Transverse colon (tissue), 4 donors: ENCODE measurements around the gene OTUB2. TPM values are rescaled to one million over a fixed set of nuclear protein-coding genes. Genes with fewer than 3 reads are reported as not detected.

ENCODE experiments used
- DNase-seq: peaks from one replicate; pipeline ENCODE4 v3.0.0-alpha.2; 2019
- H3K27ac ChIP-seq, 4 donors: fragments of 200-600 bp; sonication (generic); 2 replicates each; pipeline ENCODE4 v1.5.1; 2016 to 2018; ENCODE audit warnings: inconsistent platforms in 4 of 4
- H3K27me3 ChIP-seq: fragments of 200-600 bp; sonication (generic); 2 replicates; pipeline ENCODE4 v1.5.1; 2017; ENCODE audit warnings: inconsistent platforms
- H3K36me3 ChIP-seq, 4 donors: fragments of 200-600 bp; sonication (generic); 2 replicates each; pipeline ENCODE4 v1.5.1; 2017 to 2019; ENCODE audit warnings: inconsistent platforms in 4 of 4
- H3K4me1 ChIP-seq, 4 donors: fragments of 200-600 bp; sonication (generic); 2 replicates each; pipeline ENCODE4 v1.5.1; 2017 to 2020; ENCODE audit warnings: inconsistent platforms in 4 of 4
- H3K4me3 ChIP-seq, 4 donors: fragments of 200-600 bp; sonication (generic); 1 replicate in 1 of 4; 2 replicates in 3 of 4; pipeline versions ENCODE4 v1.5.1 to v1.6.1; 2017 to 2019; ENCODE audit warnings: inconsistent platforms in 4 of 4
- H3K9me3 ChIP-seq, 2 donors: fragments of 200-600 bp; sonication (generic); 2 replicates each; pipeline ENCODE4 v1.5.1; 2017 to 2019; ENCODE audit warnings: inconsistent platforms in 2 of 2
- EP300 ChIP-seq: sonication (generic); formaldehyde crosslinking; IDR thresholded peaks from one replicate; pipeline ENCODE4 v1.6.1; 2017; ENCODE audit warnings: antibody characterized with exemption, low read depth
- POLR2A ChIP-seq: fragments of 450-650 bp; IDR thresholded peaks from one replicate; pipeline ENCODE4 v1.6.1; 2016; ENCODE audit warnings: antibody characterized with exemption, mild to moderate bottlenecking, moderate library complexity
- POLR2AphosphoS5 ChIP-seq, 3 donors: sonication (generic); formaldehyde crosslinking; IDR thresholded peaks; one replicate each; pipeline ENCODE4 v1.6.1; 2016; ENCODE audit warnings: antibody characterized with exemption in 3 of 3
- WGBS, 2 donors: methylation state at CpG; one replicate each; pipeline ENCODE4 v1.1.5; 2018; ENCODE audit warnings: low coverage in 1 of 2; 5-methylcytosine and 5-hydroxymethylcytosine counted together
- in situ Hi-C, 4 donors: fragments of 200-750 bp; cut with MboI; loops; one replicate each; pipeline versions ENCODE4 v1.15.0 to v1.15.1; 2017; ENCODE audit warnings: low sequenced_read_pairs in 3 of 4, low pct_ligation_motif_present in 1 of 4, low pct_unique_long_range_greater_than_20kb in 1 of 4
- intact Hi-C: fragments of 100-400 bp; cut with DNase I; formaldehyde crosslinking; loops from one replicate; pipeline ENCODE4 v1.15.1; 2023; ENCODE audit warnings: low total_unique reads
- total RNA-seq, 4 donors: library from RNA; depleted of rRNA; stranded (reverse); fragments of >200 nt; gene quantifications; one replicate each; pipeline ENCODE4 v1.1.0, GENCODE V29; 2016
- TF ChIP-seq, protein P1 (sequence below), 5 experiments: fragments of 200-600 bp in 3 of 5; fragments of 450-650 bp in 2 of 5; sonication (generic) in 3 of 5; IDR thresholded peaks; 1 replicate in 2 of 5; 2 replicates in 3 of 5; pipeline ENCODE4 v1.5.1; 2016 to 2017; ENCODE audit warnings: antibody characterized with exemption in 5 of 5, inconsistent platforms in 3 of 5, mild to moderate bottlenecking in 2 of 5, moderate library complexity in 1 of 5

Gene OTUB2
- total RNA-seq, 4 donors from 2014 or later: 2.6 to 2.7 TPM; not detected in 2

DNA sequence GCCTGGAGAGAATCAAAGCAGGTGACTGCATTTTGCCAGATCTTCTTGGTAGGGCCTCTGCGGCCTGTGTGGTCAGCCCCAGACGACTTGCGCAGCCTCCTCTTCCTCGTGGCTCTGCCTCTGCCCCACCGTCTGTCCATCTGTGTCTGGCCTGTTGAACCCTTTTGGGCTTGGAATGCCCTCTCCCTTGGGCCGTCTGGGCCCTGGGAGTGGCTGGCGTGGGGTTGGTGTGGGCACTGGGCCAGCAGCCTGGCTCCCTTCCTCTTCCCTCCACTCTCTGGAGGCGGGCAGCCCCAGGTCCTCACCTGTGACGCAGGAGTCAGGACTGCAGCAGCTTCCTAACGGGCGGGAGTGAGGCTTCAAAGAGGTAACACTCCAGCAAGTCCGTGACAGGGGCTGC lies 38.8 kb upstream of the OTUB2 start:
- WGBS, 2 donors: 77% methylated on average over 12 of the region's 12 CpGs; no CpG with 5 or more reads in 1 of the 2 donors

DNA sequence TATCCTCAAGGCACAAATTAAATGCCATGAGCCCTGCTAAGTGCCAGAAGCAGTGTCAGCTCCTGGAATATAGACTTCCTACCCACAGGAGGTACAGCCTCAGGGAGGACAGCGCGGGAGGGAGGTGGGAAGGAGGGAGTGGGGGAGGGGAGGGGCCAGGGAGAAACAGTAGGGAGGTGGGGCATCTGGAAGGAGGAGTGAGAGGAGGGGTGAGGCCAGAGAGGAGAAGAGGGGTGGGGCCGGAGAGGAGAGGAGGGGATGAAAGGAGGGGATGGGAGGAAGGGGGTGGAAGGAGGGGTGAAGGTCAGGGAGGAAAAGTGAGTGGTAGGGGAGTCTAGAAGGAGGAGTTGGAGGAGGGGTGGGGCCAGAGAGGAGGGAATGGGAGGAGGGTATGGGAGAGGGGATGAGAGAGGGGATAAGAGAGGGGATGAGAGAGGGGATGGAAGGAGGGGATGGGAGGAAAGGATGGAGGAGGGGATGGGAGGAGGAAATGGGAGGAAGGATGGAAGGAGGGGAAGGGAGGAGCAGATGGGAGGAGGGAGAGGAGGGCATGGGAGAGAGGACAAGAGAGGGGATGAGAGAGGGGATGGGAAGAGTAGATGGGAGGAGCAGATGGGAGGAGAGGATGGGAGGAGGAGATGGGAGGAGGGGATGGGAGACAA lies 38.2 kb upstream of the OTUB2 start:
- 89% methylated on average over 1 of the region's 3 CpGs; no CpG with 5 or more reads in 1 of the 2 donors for WGBS, 2 donors
- no peaks in the 10 kb centered on the region for H3K36me3 ChIP-seq
- no peaks in the 10 kb centered on the region for H3K27me3 ChIP-seq
- H3K27ac ChIP-seq: no peak overlapping the region
- intact Hi-C loops: no loop called here
- in situ Hi-C loops: no loop called here
- no peak for TF ChIP-seq POLR2A
- TF ChIP-seq, protein P1, sequence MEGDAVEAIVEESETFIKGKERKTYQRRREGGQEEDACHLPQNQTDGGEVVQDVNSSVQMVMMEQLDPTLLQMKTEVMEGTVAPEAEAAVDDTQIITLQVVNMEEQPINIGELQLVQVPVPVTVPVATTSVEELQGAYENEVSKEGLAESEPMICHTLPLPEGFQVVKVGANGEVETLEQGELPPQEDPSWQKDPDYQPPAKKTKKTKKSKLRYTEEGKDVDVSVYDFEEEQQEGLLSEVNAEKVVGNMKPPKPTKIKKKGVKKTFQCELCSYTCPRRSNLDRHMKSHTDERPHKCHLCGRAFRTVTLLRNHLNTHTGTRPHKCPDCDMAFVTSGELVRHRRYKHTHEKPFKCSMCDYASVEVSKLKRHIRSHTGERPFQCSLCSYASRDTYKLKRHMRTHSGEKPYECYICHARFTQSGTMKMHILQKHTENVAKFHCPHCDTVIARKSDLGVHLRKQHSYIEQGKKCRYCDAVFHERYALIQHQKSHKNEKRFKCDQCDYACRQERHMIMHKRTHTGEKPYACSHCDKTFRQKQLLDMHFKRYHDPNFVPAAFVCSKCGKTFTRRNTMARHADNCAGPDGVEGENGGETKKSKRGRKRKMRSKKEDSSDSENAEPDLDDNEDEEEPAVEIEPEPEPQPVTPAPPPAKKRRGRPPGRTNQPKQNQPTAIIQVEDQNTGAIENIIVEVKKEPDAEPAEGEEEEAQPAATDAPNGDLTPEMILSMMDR (IDR thresholded peaks at IDR 0.05): no peak
- TF ChIP-seq POLR2AphosphoS5 (IDR thresholded peaks at IDR 0.05): no peak
- no peak for TF ChIP-seq EP300
- H3K4me1 ChIP-seq: peaks cover 0 to 10% (median 5%) of the 10 kb centered on the region in 4 donors
- no peak for DNase-seq
- H3K4me3 ChIP-seq: no peak overlapping the region
- H3K9me3 ChIP-seq: no peaks in the 10 kb centered on the region

More for the DNA sequence above, 38.8 kb upstream of the OTUB2 start:
- Histone ChIP-seq H3K36me3 (no peaks in the 10 kb centered on the region), H3K9me3 (no peaks in the 10 kb centered on the region), H3K4me1 (peaks cover 0 to 10% (median 5%) of the 10 kb centered on the region in 4 donors), H3K27me3 (no peaks in the 10 kb centered on the region), H3K27ac (no peak overlapping the region), H3K4me3 (no peak overlapping the region)
- intact Hi-C loops: no loop called here
- TF ChIP-seq EP300: no peak
- TF ChIP-seq POLR2A: no peak
- TF ChIP-seq, protein P1 (IDR thresholded peaks at IDR 0.05): no peak
- no peak for TF ChIP-seq POLR2AphosphoS5 (IDR thresholded peaks at IDR 0.05)
- no peak for DNase-seq
- in situ Hi-C loops: no loop called here

DNA sequence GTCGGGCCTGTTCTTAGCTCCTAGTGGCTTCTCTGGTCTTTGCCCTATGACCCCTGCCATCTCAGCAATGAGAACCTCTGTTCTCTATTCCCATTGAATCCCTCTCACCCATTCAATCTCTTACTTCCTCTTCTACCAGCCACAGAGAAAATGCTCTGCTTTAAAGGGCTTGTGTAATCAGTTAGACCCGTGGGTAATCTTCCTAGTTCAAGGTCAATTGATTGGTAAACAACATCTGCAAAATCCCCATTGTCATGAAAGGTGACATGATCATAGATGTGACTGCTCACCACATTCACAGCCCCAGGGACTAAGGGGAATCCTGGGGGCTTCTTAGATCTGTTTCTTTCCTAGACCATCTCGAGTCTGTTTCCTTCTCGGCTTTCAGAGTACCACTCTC lies 36.2 kb upstream of the OTUB2 start:
- intact Hi-C loops (no loop called here), in situ Hi-C loops (no loop called here)
- Histone ChIP-seq H3K4me1 (peaks cover 0 to 6% (median 3%) of the 10 kb centered on the region in 4 donors), H3K4me3 (no peak overlapping the region), H3K9me3 (no peaks in the 10 kb centered on the region), H3K27me3 (no peaks in the 10 kb centered on the region), H3K27ac (no peak overlapping the region), H3K36me3 (no peaks in the 10 kb centered on the region)
- no peak for DNase-seq
- TF ChIP-seq POLR2A (no peak), POLR2AphosphoS5 (IDR thresholded peaks at IDR 0.05) (no peak), EP300 (no peak)
- TF ChIP-seq, protein P1 (IDR thresholded peaks at IDR 0.05): no peak
- WGBS, 2 donors: 73% methylated on average over 4 of the region's 4 CpGs; no CpG with 5 or more reads in 1 of the 2 donors

DNA sequence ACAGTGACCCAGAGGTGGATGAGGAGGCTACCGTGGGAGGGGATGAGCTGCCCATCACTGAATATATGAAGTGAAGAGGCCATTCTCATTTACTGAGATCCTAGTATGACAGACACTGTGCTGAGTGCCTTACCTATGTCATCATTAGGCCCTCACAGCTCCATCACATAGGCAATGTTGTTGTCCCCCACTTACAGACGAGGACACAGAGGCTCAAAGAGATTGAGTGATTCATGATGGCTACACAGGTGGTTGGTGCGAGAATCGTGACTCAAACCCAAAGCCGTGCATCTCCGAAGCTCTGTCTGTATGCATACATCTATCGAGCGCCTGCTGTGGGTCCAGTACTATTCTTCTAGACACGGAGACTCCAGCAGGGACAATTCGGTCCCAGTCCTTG lies 34.9 kb upstream of the OTUB2 start:
- Histone ChIP-seq H3K27me3 (no peaks in the 10 kb centered on the region), H3K9me3 (no peaks in the 10 kb centered on the region), H3K27ac (peak overlapping the region in 1 of 4 donors; percentile 76), H3K4me3 (no peak overlapping the region), H3K36me3 (no peaks in the 10 kb centered on the region), H3K4me1 (no peaks in the 10 kb centered on the region)
- WGBS, 2 donors: 60 to 78% methylated on average over 1 to 10 of the region's 10 CpGs
- intact Hi-C loops: no loop called here
- TF ChIP-seq POLR2AphosphoS5 (IDR thresholded peaks at IDR 0.05): no peak
- TF ChIP-seq EP300: no peak
- TF ChIP-seq, protein P1 (IDR thresholded peaks at IDR 0.05): no peak
- no peak for TF ChIP-seq POLR2A
- in situ Hi-C loops: no loop called here
- no peak for DNase-seq
